T-helper 17 cell (primary cell): ENCODE data around the gene BNC1. TPM values are rescaled to one million over a fixed set of nuclear protein-coding genes. Genes with fewer than 3 reads are reported as not detected.

Source experiments
- ATAC-seq: fragments of 150-1000 bp; cut with Tn5 transposase; 2 replicates; pipeline ENCODE4 v1.10.0; 2021; ENCODE audit warnings: mild to moderate bottlenecking, moderate library complexity
- DNase-seq, 3 donors: peaks; one replicate each; pipeline versions ENCODE4 v3.0.0 to v3.0.0-alpha.2; 2020 to 2021
- H3K9me3 ChIP-seq: one replicate; pipeline ENCODE4 v1.7.0; 2013; ENCODE audit warnings: low read length, mild to moderate bottlenecking; ENCODE audit not compliant: control insufficient read depth, poor library complexity, severe bottlenecking
- H3K27ac Mint-ChIP-seq: one replicate; pipeline ENCODE4 v1.8.0; 2022; ENCODE audit warnings: mild to moderate bottlenecking, moderate library complexity, mixed read lengths
- H3K27me3 Mint-ChIP-seq: one replicate; pipeline ENCODE4 v1.8.0; 2022; ENCODE audit warnings: mixed read lengths
- H3K36me3 Mint-ChIP-seq: one replicate; pipeline ENCODE4 v1.8.0; 2022; ENCODE audit warnings: low read depth, mixed read lengths
- H3K4me1 Mint-ChIP-seq: one replicate; pipeline ENCODE4 v1.8.0; 2022; ENCODE audit warnings: mild to moderate bottlenecking, mixed read lengths
- H3K4me3 Mint-ChIP-seq: one replicate; pipeline ENCODE4 v1.8.0; 2022; ENCODE audit warnings: mild to moderate bottlenecking, moderate library complexity, mixed read lengths
- total RNA-seq, 4 donors: library from RNA in 2 of 4; stranded (reverse) in 2 of 4; gene quantifications; one replicate each; pipeline ENCODE4 v1.2.3 and lab custom pipeline; 2022 to 2026

The BNC1 gene
- total RNA-seq (not detected), total RNA-seq (lab: John Stamatoyannopoulos, UW) (0 reads per million in 2 donors)

GRCh38 chr15:83284559-83285283, at the start of gene BNC1:
TSS of gene BNC1 (minus strand) at chr15:83284664. CDS start at chr15:83284628, 36 bp downstream.
- peaks cover 69% of the 10 kb centered on the region for H3K27me3 Mint-ChIP-seq
- DNase-seq (no peak), ATAC-seq (no peak)
- no peaks in the 10 kb centered on the region for H3K9me3 ChIP-seq
- H3K4me1 Mint-ChIP-seq: peaks cover 9% of the 10 kb centered on the region
- peaks cover 3% of the 10 kb centered on the region for H3K36me3 Mint-ChIP-seq
- H3K4me3 Mint-ChIP-seq: peak within 1 kb of the TSS; percentile 84
- no peak within 1 kb of the TSS for H3K27ac Mint-ChIP-seq

GRCh38 chr15:83327041-83327440, 42.6 kb upstream of the BNC1 start:
- Mint-ChIP-seq H3K27me3 (peaks cover 24% of the 10 kb centered on the region), H3K4me1 (no peaks in the 10 kb centered on the region), H3K4me3 (no peak overlapping the region), H3K36me3 (no peaks in the 10 kb centered on the region), H3K27ac (no peak overlapping the region)
- no peak for DNase-seq
- no peak for ATAC-seq
- H3K9me3 ChIP-seq: no peaks in the 10 kb centered on the region

GRCh38 chr15:83324799-83325198, 40.3 kb upstream of the BNC1 start:
- Mint-ChIP-seq H3K4me1 (no peaks in the 10 kb centered on the region), H3K36me3 (no peaks in the 10 kb centered on the region), H3K4me3 (no peak overlapping the region), H3K27me3 (peaks cover 29% of the 10 kb centered on the region), H3K27ac (no peak overlapping the region)
- H3K9me3 ChIP-seq: no peaks in the 10 kb centered on the region
- no peak for ATAC-seq
- DNase-seq: no peak

GRCh38 chr15:83323296-83323711, 38.8 kb upstream of the BNC1 start:
- no peak overlapping the region for H3K27ac Mint-ChIP-seq
- no peak overlapping the region for H3K4me3 Mint-ChIP-seq
- no peak for ATAC-seq
- H3K9me3 ChIP-seq: no peaks in the 10 kb centered on the region
- H3K4me1 Mint-ChIP-seq: no peaks in the 10 kb centered on the region
- no peak for DNase-seq
- peaks cover 29% of the 10 kb centered on the region for H3K27me3 Mint-ChIP-seq
- H3K36me3 Mint-ChIP-seq: no peaks in the 10 kb centered on the region

- no peak overlapping the region for H3K4me3 Mint-ChIP-seq
- peaks cover 30% of the 10 kb centered on the region for H3K27me3 Mint-ChIP-seq
- H3K36me3 Mint-ChIP-seq: no peaks in the 10 kb centered on the region
- ATAC-seq: no peak
- no peak for DNase-seq
- no peaks in the 10 kb centered on the region for H3K9me3 ChIP-seq
- H3K27ac Mint-ChIP-seq: no peak overlapping the region
- H3K4me1 Mint-ChIP-seq: no peaks in the 10 kb centered on the region
These were observed 38.2 kb upstream of the BNC1 start for GRCh38 chr15:83322691-83323090.

GRCh38 chr15:83322061-83322460, 37.6 kb upstream of the BNC1 start:
- no peaks in the 10 kb centered on the region for H3K9me3 ChIP-seq
- DNase-seq (no peak), ATAC-seq (no peak)
- H3K4me3 Mint-ChIP-seq: no peak overlapping the region
- no peaks in the 10 kb centered on the region for H3K36me3 Mint-ChIP-seq
- no peak overlapping the region for H3K27ac Mint-ChIP-seq
- peaks cover 35% of the 10 kb centered on the region for H3K27me3 Mint-ChIP-seq
- no peaks in the 10 kb centered on the region for H3K4me1 Mint-ChIP-seq

- DNase-seq: no peak
- Mint-ChIP-seq H3K27ac (no peak overlapping the region), H3K4me1 (no peaks in the 10 kb centered on the region), H3K4me3 (no peak overlapping the region), H3K27me3 (peaks cover 32% of the 10 kb centered on the region), H3K36me3 (no peaks in the 10 kb centered on the region)
- no peak for ATAC-seq
- no peaks in the 10 kb centered on the region for H3K9me3 ChIP-seq
These were observed 36.4 kb upstream of the BNC1 start for GRCh38 chr15:83320844-83321243.

- DNase-seq (no peak), ATAC-seq (no peak)
- Mint-ChIP-seq H3K27me3 (peaks cover 27% of the 10 kb centered on the region), H3K4me1 (no peaks in the 10 kb centered on the region), H3K4me3 (no peak overlapping the region), H3K27ac (no peak overlapping the region), H3K36me3 (no peaks in the 10 kb centered on the region)
- no peaks in the 10 kb centered on the region for H3K9me3 ChIP-seq
These were observed 35.9 kb upstream of the BNC1 start for GRCh38 chr15:83320404-83320803.

GRCh38 chr15:83319771-83320170, 35.3 kb upstream of the BNC1 start:
- Mint-ChIP-seq H3K36me3 (no peaks in the 10 kb centered on the region), H3K27ac (no peak overlapping the region), H3K27me3 (peaks cover 21% of the 10 kb centered on the region), H3K4me1 (no peaks in the 10 kb centered on the region), H3K4me3 (no peak overlapping the region)
- no peak for ATAC-seq
- DNase-seq: no peak
- no peaks in the 10 kb centered on the region for H3K9me3 ChIP-seq

GRCh38 chr15:83318861-83319415, 34.5 kb upstream of the BNC1 start:
- Mint-ChIP-seq H3K27me3 (peaks cover 21% of the 10 kb centered on the region), H3K27ac (no peak overlapping the region), H3K36me3 (no peaks in the 10 kb centered on the region), H3K4me3 (no peak overlapping the region), H3K4me1 (no peaks in the 10 kb centered on the region)
- ATAC-seq (no peak), DNase-seq (no peak)
- H3K9me3 ChIP-seq: no peaks in the 10 kb centered on the region

GRCh38 chr15:83318036-83318435, 33.6 kb upstream of the BNC1 start:
- ATAC-seq: no peak
- no peaks in the 10 kb centered on the region for H3K4me1 Mint-ChIP-seq
- no peaks in the 10 kb centered on the region for H3K36me3 Mint-ChIP-seq

GRCh38 chr15:83312071-83312470, 27.6 kb upstream of the BNC1 start:
- H3K27ac Mint-ChIP-seq: no peak overlapping the region
- ATAC-seq (no peak), DNase-seq (no peak)
- no peaks in the 10 kb centered on the region for H3K9me3 ChIP-seq
- no peak overlapping the region for H3K4me3 Mint-ChIP-seq
- H3K4me1 Mint-ChIP-seq: no peaks in the 10 kb centered on the region
- H3K36me3 Mint-ChIP-seq: no peaks in the 10 kb centered on the region
- H3K27me3 Mint-ChIP-seq: peaks cover 18% of the 10 kb centered on the region

More at GRCh38 chr15:83318036-83318435, 33.6 kb upstream of the BNC1 start:
- no peak overlapping the region for H3K4me3 Mint-ChIP-seq
- H3K9me3 ChIP-seq: no peaks in the 10 kb centered on the region
- no peak for DNase-seq
- no peak overlapping the region for H3K27ac Mint-ChIP-seq
- H3K27me3 Mint-ChIP-seq: peaks cover 21% of the 10 kb centered on the region

GRCh38 chr15:83310521-83311456, 26.3 kb upstream of the BNC1 start:
- H3K4me1 Mint-ChIP-seq: no peaks in the 10 kb centered on the region
- no peak overlapping the region for H3K27ac Mint-ChIP-seq
- H3K4me3 Mint-ChIP-seq: no peak overlapping the region
- no peak for DNase-seq
- ATAC-seq: no peak
- H3K9me3 ChIP-seq: no peaks in the 10 kb centered on the region
- H3K36me3 Mint-ChIP-seq: no peaks in the 10 kb centered on the region
- peaks cover 25% of the 10 kb centered on the region for H3K27me3 Mint-ChIP-seq
